Neuronal stem cell (in vitro differentiated cells): ENCODE results near the gene KIAA1755.

Experiments
- DNase-seq: peaks from one replicate; pipeline ENCODE4 v3.0.0-alpha.2; 2013; ENCODE audit warnings: low spot score
- H2AFZ ChIP-seq: one replicate; pipeline ENCODE4 v1.6.1; 2013; ENCODE audit warnings: mild to moderate bottlenecking, low read length, inconsistent platforms
- H2AK5ac ChIP-seq: 2 replicates; pipeline ENCODE4 v1.6.1; 2013; ENCODE audit warnings: low read depth, mild to moderate bottlenecking, inconsistent platforms, low read length, moderate library complexity, mixed read lengths
- H2BK120ac ChIP-seq: 2 replicates; pipeline ENCODE4 v1.6.1; 2013; ENCODE audit warnings: low read depth, mild to moderate bottlenecking, inconsistent platforms, low read length, moderate library complexity, mixed read lengths
- H2BK12ac ChIP-seq: one replicate; pipeline ENCODE4 v1.6.1; 2013; ENCODE audit warnings: low read length, inconsistent platforms
- H2BK15ac ChIP-seq: 2 replicates; pipeline ENCODE4 v1.6.1; 2013; ENCODE audit warnings: mild to moderate bottlenecking, low read length, inconsistent platforms, mixed read lengths
- H2BK5ac ChIP-seq: one replicate; pipeline ENCODE4 v1.6.1; 2013; ENCODE audit warnings: inconsistent platforms, mild to moderate bottlenecking, low read length, moderate library complexity
- H3K14ac ChIP-seq: one replicate; pipeline ENCODE4 v1.6.1; 2013; ENCODE audit warnings: low read length, inconsistent platforms
- H3K18ac ChIP-seq: 2 replicates; pipeline ENCODE4 v1.6.1; 2013; ENCODE audit warnings: low read length, inconsistent platforms
- H3K23ac ChIP-seq: 2 replicates; pipeline ENCODE4 v1.6.1; 2013; ENCODE audit warnings: low read depth, mild to moderate bottlenecking, mixed read lengths, low read length, inconsistent platforms; ENCODE audit not compliant: poor library complexity
- H3K27ac ChIP-seq: replicated peaks from 3 replicates; pipeline ENCODE4 v1.5.1; 2013; ENCODE audit warnings: low read length, inconsistent platforms
- H3K27me3 ChIP-seq, 3 experiments: 2 replicates each; pipeline ENCODE4 v1.6.1; 2013; ENCODE audit warnings: low read length in 3 of 3, mild to moderate bottlenecking in 2 of 3, inconsistent platforms in 1 of 3, low read depth in 1 of 3, mixed read lengths in 1 of 3, moderate library complexity in 1 of 3; ENCODE audit not compliant: control insufficient read depth in 3 of 3, insufficient read depth in 3 of 3
- H3K36me3 ChIP-seq, 2 donors: replicated peaks in 1 of 2; 2 replicates each; pipeline ENCODE4 v1.6.1; 2013; ENCODE audit warnings: low read length in 2 of 2; ENCODE audit not compliant: control insufficient read depth in 2 of 2, insufficient read depth in 2 of 2
- H3K4ac ChIP-seq: 2 replicates; pipeline ENCODE4 v1.6.1; 2013; ENCODE audit warnings: inconsistent platforms, mild to moderate bottlenecking, low read length, moderate library complexity
- H3K4me1 ChIP-seq, 2 donors: 1 replicate in 1 of 2; 2 replicates in 1 of 2; pipeline ENCODE4 v1.6.1; 2013; ENCODE audit warnings: low read length in 2 of 2, low read depth in 1 of 2; ENCODE audit not compliant: control insufficient read depth in 2 of 2, insufficient read depth in 1 of 2
- H3K4me2 ChIP-seq: one replicate; pipeline ENCODE4 v1.6.1; 2013; ENCODE audit warnings: mild to moderate bottlenecking, low read length, inconsistent platforms; ENCODE audit not compliant: insufficient read depth, poor library complexity, severe bottlenecking
- H3K4me3 ChIP-seq, 2 donors: 2 replicates each; pipeline ENCODE4 v1.5.1; 2013; ENCODE audit warnings: low read length in 2 of 2, mild to moderate bottlenecking in 2 of 2, inconsistent platforms in 1 of 2, moderate library complexity in 1 of 2
- H3K79me1 ChIP-seq: one replicate; pipeline ENCODE4 v1.6.1; 2013; ENCODE audit warnings: low read depth, mild to moderate bottlenecking, inconsistent platforms, low read length, moderate library complexity
- H3K9ac ChIP-seq: one replicate; pipeline ENCODE4 v1.6.1; 2013; ENCODE audit warnings: mild to moderate bottlenecking, low read depth, low read length, inconsistent platforms; ENCODE audit not compliant: poor library complexity
- H3K9me3 ChIP-seq, 2 donors: replicated peaks in 1 of 2; 2 replicates each; pipeline versions ENCODE3 to v1.6.1; 2013; ENCODE audit warnings: low read length in 2 of 2, mild to moderate bottlenecking in 2 of 2, inconsistent platforms in 1 of 2, low read depth in 1 of 2, mixed read lengths in 1 of 2, moderate library complexity in 1 of 2; ENCODE audit not compliant: control insufficient read depth in 2 of 2, insufficient read depth in 1 of 2
- H4K8ac ChIP-seq: one replicate; pipeline ENCODE4 v1.6.1; 2013; ENCODE audit warnings: low read depth, mild to moderate bottlenecking, inconsistent platforms, low read length, moderate library complexity
- H4K91ac ChIP-seq: one replicate; pipeline ENCODE4 v1.6.1; 2013; ENCODE audit warnings: low read length, low read depth, mild to moderate bottlenecking, inconsistent platforms; ENCODE audit not compliant: poor library complexity
- WGBS, 2 donors: extraction: QIAGEN DNeasy Blood & Tissue Kit; methylation state at CpG; one replicate each; pipeline ENCODE4 v1.1.7; 2013; ENCODE audit warnings: missing lambda C conversion rate in 2 of 2, mixed read lengths in 1 of 2; ENCODE audit not compliant: insufficient read length in 2 of 2, insufficient replicate concordance in 1 of 2; ENCODE audit errors: extremely low coverage in 2 of 2; 5-methylcytosine and 5-hydroxymethylcytosine counted together

The KIAA1755 gene

GRCh38 chr20:38196592-38196991, 63.9 kb downstream of the KIAA1755 start:
- no peaks in the 10 kb centered on the region for H3K9me3 ChIP-seq
- peaks cover 0 to 9% of the 10 kb centered on the region in 2 donors for H3K4me1 ChIP-seq
- WGBS, 2 donors, result no CpG with 5 or more reads among the region's 5 CpGs
- H3K36me3 ChIP-seq, result no peaks in the 10 kb centered on the region
- no peak overlapping the region for H2AK5ac ChIP-seq
- H3K4me3 ChIP-seq, result no peak overlapping the region
- no peak overlapping the region for H3K9ac ChIP-seq
- H2AFZ ChIP-seq, result no peak overlapping the region
- no peak overlapping the region for H3K4me2 ChIP-seq
- no peak overlapping the region for H4K8ac ChIP-seq
- H2BK120ac ChIP-seq, result no peak overlapping the region
- no peak overlapping the region for H2BK15ac ChIP-seq
- H4K91ac ChIP-seq, result no peak overlapping the region
- no peak overlapping the region for H3K23ac ChIP-seq
- no peak overlapping the region for H2BK5ac ChIP-seq
- no peak overlapping the region for H3K27ac ChIP-seq
- no peaks in the 10 kb centered on the region for H3K79me1 ChIP-seq
- peak overlapping the region; percentile 12 for H3K18ac ChIP-seq
- DNase-seq, result no peak
- H3K4ac ChIP-seq, result no peak overlapping the region
- no peak overlapping the region for H3K14ac ChIP-seq
- H3K27me3 ChIP-seq, result no peaks in the 10 kb centered on the region
- H2BK12ac ChIP-seq, result no peak overlapping the region

- Histone ChIP-seq H3K4me2 (no peak overlapping the region), H3K4me3 (no peak overlapping the region), H2AFZ (no peak overlapping the region), H4K91ac (no peak overlapping the region), H3K27me3 (no peaks in the 10 kb centered on the region), H3K9me3 (no peaks in the 10 kb centered on the region), H2BK120ac (peak overlapping the region; percentile 11), H3K4ac (no peak overlapping the region), H3K18ac (peak overlapping the region; percentile 12), H3K4me1 (peaks cover 0 to 8% of the 10 kb centered on the region in 2 donors), H3K27ac (no peak overlapping the region), H3K36me3 (no peaks in the 10 kb centered on the region), H2BK12ac (no peak overlapping the region), H2AK5ac (no peak overlapping the region), H3K9ac (no peak overlapping the region), H3K14ac (no peak overlapping the region), H3K23ac (no peak overlapping the region), H4K8ac (no peak overlapping the region), H2BK15ac (no peak overlapping the region), H3K79me1 (no peaks in the 10 kb centered on the region), H2BK5ac (no peak overlapping the region)
- WGBS, 2 donors, result no CpG with 5 or more reads among the region's 4 CpGs
- DNase-seq, result no peak
Observed at GRCh38 chr20:38196076-38196475, 64.5 kb downstream of the KIAA1755 start.

- no peak overlapping the region for H3K9ac ChIP-seq
- H3K18ac ChIP-seq, result peak overlapping the region; percentile 20
- H2AFZ ChIP-seq, result no peak overlapping the region
- H3K4me1 ChIP-seq, result peaks cover 0 to 8% of the 10 kb centered on the region in 2 donors
- no peak overlapping the region for H3K27ac ChIP-seq
- H3K36me3 ChIP-seq, result no peaks in the 10 kb centered on the region
- H2AK5ac ChIP-seq, result no peak overlapping the region
- H2BK12ac ChIP-seq, result no peak overlapping the region
- H3K4me3 ChIP-seq, result no peak overlapping the region
- no peaks in the 10 kb centered on the region for H3K27me3 ChIP-seq
- H2BK15ac ChIP-seq, result no peak overlapping the region
- no peak overlapping the region for H4K91ac ChIP-seq
- H2BK120ac ChIP-seq, result no peak overlapping the region
- no peaks in the 10 kb centered on the region for H3K9me3 ChIP-seq
- no peak overlapping the region for H3K14ac ChIP-seq
- no peak overlapping the region for H2BK5ac ChIP-seq
- WGBS, 2 donors, result no CpG with 5 or more reads among the region's 7 CpGs
- H3K4ac ChIP-seq, result no peak overlapping the region
- no peak overlapping the region for H4K8ac ChIP-seq
- peak overlapping the region; percentile 8 for H3K23ac ChIP-seq
- H3K4me2 ChIP-seq, result no peak overlapping the region
- no peak for DNase-seq
- H3K79me1 ChIP-seq, result no peaks in the 10 kb centered on the region
Observed at GRCh38 chr20:38195521-38195920, 65.0 kb downstream of the KIAA1755 start.

- H2AFZ ChIP-seq, result no peak overlapping the region
- no peaks in the 10 kb centered on the region for H3K36me3 ChIP-seq
- no peak overlapping the region for H3K18ac ChIP-seq
- H3K14ac ChIP-seq, result no peak overlapping the region
- DNase-seq, result no peak
- no peak overlapping the region for H3K23ac ChIP-seq
- H4K8ac ChIP-seq, result no peak overlapping the region
- H3K9me3 ChIP-seq, result no peaks in the 10 kb centered on the region
- no peak overlapping the region for H3K4me3 ChIP-seq
- no peak overlapping the region for H3K4ac ChIP-seq
- no peak overlapping the region for H4K91ac ChIP-seq
- H2BK15ac ChIP-seq, result no peak overlapping the region
- no peak overlapping the region for H2BK12ac ChIP-seq
- H2BK5ac ChIP-seq, result no peak overlapping the region
- H3K4me2 ChIP-seq, result no peak overlapping the region
- no peak overlapping the region for H3K27ac ChIP-seq
- H2AK5ac ChIP-seq, result no peak overlapping the region
- no CpG with 5 or more reads among the region's 5 CpGs for WGBS, 2 donors
- no peaks in the 10 kb centered on the region for H3K79me1 ChIP-seq
- no peak overlapping the region for H3K9ac ChIP-seq
- H2BK120ac ChIP-seq, result no peak overlapping the region
- H3K27me3 ChIP-seq, result no peaks in the 10 kb centered on the region
- H3K4me1 ChIP-seq, result peaks cover 0 to 8% of the 10 kb centered on the region in 2 donors
Observed at GRCh38 chr20:38194971-38195504, 65.5 kb downstream of the KIAA1755 start.
